SK-N-SH (cell line): ENCODE data around the gene HAUS8. TPM values are rescaled to one million over a fixed set of nuclear protein-coding genes. Genes with fewer than 3 reads are reported as not detected.

Experiments
- CTCF ChIA-PET: fragments of 300-600, 350-600 bp; formaldehyde crosslinking; extraction: SDS; loops from one replicate; lab custom pipeline; 2021; lab: Yijun Ruan, JAX
- POLR2A ChIA-PET: fragments of 350-600 bp; sonication (Branson Sonifier 250); formaldehyde crosslinking; extraction: SDS; loops from one replicate; lab custom pipeline; 2020; ENCODE audit warnings: antibody characterized with exemption, inconsistent platforms; lab: Yijun Ruan, JAX
- DNase-seq: peaks from one replicate; pipeline ENCODE4 v3.0.0; 2012
- H2AFZ ChIP-seq: fragments of 200-600 bp; sonication (generic); 2 replicates; pipeline ENCODE4 v1.8.1; 2016; ENCODE audit warnings: antibody characterized with exemption, mild to moderate bottlenecking, low read depth
- H3F3A ChIP-seq: fragments of 200-600 bp; sonication (generic); replicated peaks from 2 replicates; pipeline ENCODE3; 2016; ENCODE audit warnings: antibody characterized with exemption, mild to moderate bottlenecking; ENCODE audit not compliant: insufficient read depth
- H3K27ac ChIP-seq, 2 experiments: fragments of 200-500 bp in 1 of 2; fragments of 200-600 bp in 1 of 2; sonication (Bioruptor generic) in 1 of 2; sonication (generic), shearing (Covaris generic) in 1 of 2; 2 replicates each; pipeline versions ENCODE4 v1.5.1 to v1.6.1; 2014 to 2016; ENCODE audit warnings: low read depth in 2 of 2, inconsistent platforms in 1 of 2, low read length in 1 of 2, mild to moderate bottlenecking in 1 of 2, mixed read lengths in 1 of 2
- H3K27me3 ChIP-seq: fragments of 200-600 bp; sonication (generic), shearing (Covaris generic); 2 replicates; pipeline ENCODE4 v1.6.1; 2016; ENCODE audit warnings: mixed run types; ENCODE audit not compliant: insufficient read depth
- H3K36me3 ChIP-seq, 2 experiments: fragments of 200-500 bp in 1 of 2; fragments of 200-600 bp in 1 of 2; sonication (Bioruptor generic) in 1 of 2; sonication (generic) in 1 of 2; replicated peaks in 1 of 2; 2 replicates each; pipeline versions ENCODE3 to v1.5.1; 2014 to 2016; ENCODE audit warnings: low read length in 1 of 2, mild to moderate bottlenecking in 1 of 2; ENCODE audit not compliant: insufficient read depth in 2 of 2, control insufficient read depth in 1 of 2
- H3K4me1 ChIP-seq, 2 experiments: fragments of 200-500 bp in 1 of 2; fragments of 200-600 bp in 1 of 2; sonication (Bioruptor generic) in 1 of 2; sonication (generic), shearing (Covaris generic) in 1 of 2; 2 replicates each; pipeline versions ENCODE4 v1.5.1 to v1.6.1; 2014 to 2016; ENCODE audit warnings: low read depth in 1 of 2, low read length in 1 of 2, mixed run types in 1 of 2; ENCODE audit not compliant: insufficient read depth in 2 of 2, control insufficient read depth in 1 of 2
- H3K4me2 ChIP-seq: fragments of 200-600 bp; sonication (generic), shearing (Covaris generic); 2 replicates; pipeline ENCODE4 v1.6.1; 2017; ENCODE audit warnings: mixed run types
- H3K4me3 ChIP-seq, 2 experiments: fragments of 200-500 bp in 1 of 2; fragments of 200-600 bp in 1 of 2; sonication (Bioruptor generic) in 1 of 2; sonication (generic), shearing (Covaris generic) in 1 of 2; 2 replicates each; pipeline versions ENCODE4 v1.5.1 to v1.8.1; 2014 to 2016; ENCODE audit warnings: low read depth in 2 of 2, inconsistent platforms in 1 of 2, low read length in 1 of 2, mild to moderate bottlenecking in 1 of 2, mixed read lengths in 1 of 2, moderate library complexity in 1 of 2
- H3K79me2 ChIP-seq: fragments of 200-600 bp; sonication (generic); 2 replicates; pipeline ENCODE4 v1.8.1; 2017; ENCODE audit warnings: mild to moderate bottlenecking; ENCODE audit not compliant: insufficient read depth
- H3K9ac ChIP-seq: fragments of 200-600 bp; sonication (generic); 2 replicates; pipeline ENCODE4 v1.6.1; 2017; ENCODE audit warnings: mixed run types
- H3K9me2 ChIP-seq: fragments of 200-600 bp; sonication (generic); 2 replicates; pipeline ENCODE4 v1.6.1; 2017; ENCODE audit warnings: mixed run types
- H3K9me3 ChIP-seq: fragments of 200-600 bp; sonication (generic); 2 replicates; pipeline ENCODE4 v1.6.1; 2017; ENCODE audit warnings: mixed run types, mild to moderate bottlenecking, moderate library complexity
- H4K20me1 ChIP-seq: fragments of 200-600 bp; sonication (generic); 2 replicates; pipeline ENCODE4 v1.6.1; 2017; ENCODE audit warnings: mild to moderate bottlenecking, mixed run types; ENCODE audit not compliant: insufficient read depth
- CHD2 ChIP-seq: fragments of 150-350 bp; IDR thresholded peaks from 2 replicates; pipeline ENCODE4 v1.6.1; 2018; ENCODE audit warnings: low read length; ENCODE audit not compliant: partially characterized antibody
- ELF1 ChIP-seq: IDR thresholded peaks from 2 replicates; pipeline ENCODE4 v1.4.0; 2012
- EP300 ChIP-seq, 2 experiments: IDR thresholded peaks; 2 replicates each; pipeline versions ENCODE4 v1.4.0 to v1.6.1; 2012; ENCODE audit warnings: borderline replicate concordance in 1 of 2, low read depth in 1 of 2, low read length in 1 of 2
- FOSL2 ChIP-seq: IDR thresholded peaks from 2 replicates; pipeline ENCODE4 v1.4.0; 2012; ENCODE audit warnings: low read depth, mild to moderate bottlenecking, moderate library complexity, borderline replicate concordance
- FOXJ3 ChIP-seq: sonication (generic); formaldehyde crosslinking; IDR thresholded peaks from 2 replicates; pipeline ENCODE4 v1.5.1; 2020; ENCODE audit warnings: mild to moderate bottlenecking, missing genetic modification reagents
- GATA2 ChIP-seq: sonication (generic); formaldehyde crosslinking; IDR thresholded peaks from 2 replicates; pipeline ENCODE4 v1.5.0; 2020; ENCODE audit warnings: mild to moderate bottlenecking, missing genetic modification reagents
- IRF3 ChIP-seq: fragments of 150-350 bp; IDR thresholded peaks from 2 replicates; pipeline ENCODE4 v1.6.1; 2016; ENCODE audit warnings: mild to moderate bottlenecking, low read depth, low read length
- MEF2A ChIP-seq: IDR thresholded peaks from 2 replicates; pipeline ENCODE4 v1.4.0; 2012; ENCODE audit warnings: low read depth, borderline replicate concordance
- NRF1 ChIP-seq: IDR thresholded peaks from 2 replicates; pipeline ENCODE4 v1.6.1; 2012; ENCODE audit warnings: low read depth, mild to moderate bottlenecking, low read length
- RCOR1 ChIP-seq: fragments of 150-350 bp; IDR thresholded peaks from 2 replicates; pipeline ENCODE4 v1.6.1; 2017; ENCODE audit warnings: antibody characterized with exemption, low read length
- RFX5 ChIP-seq: IDR thresholded peaks from 2 replicates; pipeline ENCODE4 v1.6.1; 2012; ENCODE audit warnings: mild to moderate bottlenecking, improper control_type of control experiment, low read length
- RXRA ChIP-seq: IDR thresholded peaks from 2 replicates; pipeline ENCODE4 v1.4.0; 2012; ENCODE audit warnings: low read depth, mild to moderate bottlenecking, borderline replicate concordance
- TAF1 ChIP-seq: IDR thresholded peaks from 2 replicates; pipeline ENCODE4 v1.6.1; 2012; ENCODE audit warnings: low read depth, mild to moderate bottlenecking, low read length, moderate library complexity, borderline replicate concordance
- TCF12 ChIP-seq: IDR thresholded peaks from 2 replicates; pipeline ENCODE4 v1.4.0; 2012
- WGBS: methylation state at CpG from one replicate; pipeline ENCODE4 v1.1.6; 2017; ENCODE audit warnings: low lambda C conversion rate; 5-methylcytosine and 5-hydroxymethylcytosine counted together
- polyA plus RNA-seq, 3 experiments: library from polyadenylated mRNA; depleted of rRNA; stranded (reverse); fragments of >200 nt; gene quantifications; 2 replicates each; pipeline ENCODE4 v1.2.3, GENCODE V29; 2012
- TF ChIP-seq, protein P1 (sequence below): IDR thresholded peaks from 2 replicates; pipeline ENCODE4 v1.4.0; 2012; ENCODE audit warnings: low read depth
- TF ChIP-seq, protein P2 (sequence below): fragments of 150-350 bp; IDR thresholded peaks from 2 replicates; pipeline ENCODE4 v1.6.1; 2017; ENCODE audit warnings: antibody characterized with exemption, low read length, low read depth, borderline replicate concordance
- TF ChIP-seq, protein P3 (sequence below): IDR thresholded peaks from 2 replicates; pipeline ENCODE4 v1.4.0; 2012; ENCODE audit warnings: low read depth, borderline replicate concordance

HAUS8 gene
- polyA plus RNA-seq, 1 of the 3 experiments (the other 2 are of a cell fraction) = 9.6 TPM

GRCh38 chr19:17076543-17076991, 1.3 kb upstream of the HAUS8 start:
- DNase-seq = no peak
- POLR2A ChIA-PET = no interaction called here
- peak overlapping the region; percentile 98 for H3K4me2 ChIP-seq
- H3K79me2 ChIP-seq = peaks cover 83% of the 10 kb centered on the region
- H3K36me3 ChIP-seq = no peaks in the 10 kb centered on the region
- H4K20me1 ChIP-seq = peaks cover 22% of the 10 kb centered on the region
- no peak overlapping the region for H2AFZ ChIP-seq
- H3K9me2 ChIP-seq = no peaks in the 10 kb centered on the region
- no peak for TF ChIP-seq TCF12
- no peak for TF ChIP-seq IRF3
- no peak for TF ChIP-seq FOSL2
- TF ChIP-seq, protein P1, sequence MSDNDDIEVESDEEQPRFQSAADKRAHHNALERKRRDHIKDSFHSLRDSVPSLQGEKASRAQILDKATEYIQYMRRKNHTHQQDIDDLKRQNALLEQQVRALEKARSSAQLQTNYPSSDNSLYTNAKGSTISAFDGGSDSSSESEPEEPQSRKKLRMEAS = no peak
- no peak for TF ChIP-seq MEF2A
- no peak for TF ChIP-seq CHD2
- TF ChIP-seq GATA2 (CRISPR knock-in tag) = no peak
- TF ChIP-seq ELF1 = no peak
- TF ChIP-seq, protein P2, sequence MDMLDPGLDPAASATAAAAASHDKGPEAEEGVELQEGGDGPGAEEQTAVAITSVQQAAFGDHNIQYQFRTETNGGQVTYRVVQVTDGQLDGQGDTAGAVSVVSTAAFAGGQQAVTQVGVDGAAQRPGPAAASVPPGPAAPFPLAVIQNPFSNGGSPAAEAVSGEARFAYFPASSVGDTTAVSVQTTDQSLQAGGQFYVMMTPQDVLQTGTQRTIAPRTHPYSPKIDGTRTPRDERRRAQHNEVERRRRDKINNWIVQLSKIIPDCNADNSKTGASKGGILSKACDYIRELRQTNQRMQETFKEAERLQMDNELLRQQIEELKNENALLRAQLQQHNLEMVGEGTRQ = no peak
- no peak for TF ChIP-seq EP300 (IDR thresholded peaks at IDR 0.05; ENCODE audit: borderline replicate concordance in 1 of 2, low read depth in 1 of 2, low read length in 1 of 2)
- no peak for TF ChIP-seq RCOR1
- TF ChIP-seq, protein P3, sequence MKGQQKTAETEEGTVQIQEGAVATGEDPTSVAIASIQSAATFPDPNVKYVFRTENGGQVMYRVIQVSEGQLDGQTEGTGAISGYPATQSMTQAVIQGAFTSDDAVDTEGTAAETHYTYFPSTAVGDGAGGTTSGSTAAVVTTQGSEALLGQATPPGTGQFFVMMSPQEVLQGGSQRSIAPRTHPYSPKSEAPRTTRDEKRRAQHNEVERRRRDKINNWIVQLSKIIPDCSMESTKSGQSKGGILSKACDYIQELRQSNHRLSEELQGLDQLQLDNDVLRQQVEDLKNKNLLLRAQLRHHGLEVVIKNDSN = no peak
- no peak for TF ChIP-seq FOXJ3 (CRISPR knock-in tag)
- no peak for TF ChIP-seq RFX5
- TF ChIP-seq RXRA = no peak
- no peak for TF ChIP-seq NRF1
- TF ChIP-seq TAF1 = no peak
- peak overlapping the region in 1 of 2 experiments; percentile 72; a peak in 2 of 4 replicates for H3K27ac ChIP-seq
- H3K9me3 ChIP-seq = no peaks in the 10 kb centered on the region
- no peaks in the 10 kb centered on the region for H3K27me3 ChIP-seq
- peak overlapping the region; percentile 93 for H3K9ac ChIP-seq
- 3% methylated on average over 6 of the region's 12 CpGs for WGBS
- CTCF ChIA-PET = interaction anchor here (0.8 to 1.2 kb wide), 3 partner anchors 129 to 229 kb away, joined by 3 read pairs; partner anchors contain the start of gene MRPL34
- peaks cover 21 to 39% of the 10 kb centered on the region in 2 experiments; a peak in 2 of 4 replicates for H3K4me1 ChIP-seq
- peak overlapping the region; percentile 59 to 77 for H3K4me3 ChIP-seq
- peaks cover 32% of the 10 kb centered on the region for H3F3A ChIP-seq
